Nephron (organoid): Measurements from ENCODE around the gene PRSS38.
"Not testable (repeated sequence)": the region's sequence is repeated elsewhere in the genome, so short reads cannot be mapped to it uniquely, and the experiment has no call there.

ENCODE experiments used
- H3K27ac Mint-ChIP-seq, 3 experiments: 2 replicates each; pipeline ENCODE4 v1.8.0; 2020; ENCODE audit warnings: mixed read lengths in 3 of 3, mild to moderate bottlenecking in 2 of 3, moderate library complexity in 1 of 3
- H3K27me3 Mint-ChIP-seq: 2 replicates; pipeline ENCODE4 v1.8.0; 2021; ENCODE audit warnings: low read depth, mild to moderate bottlenecking, moderate library complexity, mixed read lengths
- H3K36me3 Mint-ChIP-seq: 2 replicates; pipeline ENCODE4 v1.8.0; 2020; ENCODE audit warnings: low read depth, mixed read lengths
- H3K4me1 Mint-ChIP-seq: 2 replicates; pipeline ENCODE4 v1.8.0; 2020; ENCODE audit warnings: mixed read lengths
- H3K4me3 Mint-ChIP-seq, 3 experiments: 2 replicates each; pipeline ENCODE4 v1.8.0; 2020; ENCODE audit warnings: mild to moderate bottlenecking in 3 of 3, mixed read lengths in 3 of 3, moderate library complexity in 2 of 3
- H3K9me3 Mint-ChIP-seq: 2 replicates; pipeline ENCODE4 v1.8.0; 2020; ENCODE audit warnings: mixed read lengths
- TF ChIP-seq, protein P1 (sequence below), 3 experiments: fragments of 200-600 bp; sonication (generic); IDR thresholded peaks; one replicate each; pipeline ENCODE4 v1.5.0; 2021; ENCODE audit warnings: antibody characterized with exemption in 3 of 3; ENCODE audit not compliant: unreplicated experiment in 3 of 3

The PRSS38 gene

DNA sequence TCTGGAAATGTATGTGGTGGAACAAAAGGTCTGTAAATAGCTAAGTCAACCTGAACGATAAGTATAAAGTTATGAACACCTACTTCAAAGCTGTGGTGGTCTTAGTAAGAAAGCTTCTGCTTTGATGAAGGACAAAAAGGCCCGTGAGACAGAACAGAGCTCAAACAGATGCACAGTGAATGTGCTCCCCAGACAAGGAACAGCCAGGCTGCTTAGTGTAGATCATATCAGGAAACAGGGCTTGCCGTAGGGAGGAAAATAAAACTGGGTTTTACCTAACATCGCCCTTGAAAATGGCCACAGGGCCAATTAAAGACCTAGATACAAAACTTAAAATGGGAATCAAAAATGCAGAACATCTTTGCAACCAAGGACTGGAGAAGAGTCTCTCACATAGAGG lies 40.2 kb downstream of the PRSS38 start:
- TF ChIP-seq, protein P1, sequence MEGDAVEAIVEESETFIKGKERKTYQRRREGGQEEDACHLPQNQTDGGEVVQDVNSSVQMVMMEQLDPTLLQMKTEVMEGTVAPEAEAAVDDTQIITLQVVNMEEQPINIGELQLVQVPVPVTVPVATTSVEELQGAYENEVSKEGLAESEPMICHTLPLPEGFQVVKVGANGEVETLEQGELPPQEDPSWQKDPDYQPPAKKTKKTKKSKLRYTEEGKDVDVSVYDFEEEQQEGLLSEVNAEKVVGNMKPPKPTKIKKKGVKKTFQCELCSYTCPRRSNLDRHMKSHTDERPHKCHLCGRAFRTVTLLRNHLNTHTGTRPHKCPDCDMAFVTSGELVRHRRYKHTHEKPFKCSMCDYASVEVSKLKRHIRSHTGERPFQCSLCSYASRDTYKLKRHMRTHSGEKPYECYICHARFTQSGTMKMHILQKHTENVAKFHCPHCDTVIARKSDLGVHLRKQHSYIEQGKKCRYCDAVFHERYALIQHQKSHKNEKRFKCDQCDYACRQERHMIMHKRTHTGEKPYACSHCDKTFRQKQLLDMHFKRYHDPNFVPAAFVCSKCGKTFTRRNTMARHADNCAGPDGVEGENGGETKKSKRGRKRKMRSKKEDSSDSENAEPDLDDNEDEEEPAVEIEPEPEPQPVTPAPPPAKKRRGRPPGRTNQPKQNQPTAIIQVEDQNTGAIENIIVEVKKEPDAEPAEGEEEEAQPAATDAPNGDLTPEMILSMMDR (IDR thresholded peaks at IDR 0.05; ENCODE audit: unreplicated experiment in 3 of 3): no peak
- peaks cover 3% of the 10 kb centered on the region for H3K9me3 Mint-ChIP-seq
- peaks cover 4% of the 10 kb centered on the region for H3K27me3 Mint-ChIP-seq
- H3K4me3 Mint-ChIP-seq: no peak overlapping the region
- no peak overlapping the region for H3K27ac Mint-ChIP-seq
- no peaks in the 10 kb centered on the region for H3K4me1 Mint-ChIP-seq
- no peaks in the 10 kb centered on the region for H3K36me3 Mint-ChIP-seq

GRCh38 chr1:227856147-227856858 lies 40.8 kb downstream of the PRSS38 start:
- H3K27me3 Mint-ChIP-seq: peaks cover 4% of the 10 kb centered on the region
- peaks cover 3% of the 10 kb centered on the region for H3K9me3 Mint-ChIP-seq
- TF ChIP-seq, protein P1 (IDR thresholded peaks at IDR 0.05; ENCODE audit: unreplicated experiment in 3 of 3): no peak
- H3K27ac Mint-ChIP-seq: no peak overlapping the region
- no peak overlapping the region for H3K4me3 Mint-ChIP-seq
- H3K36me3 Mint-ChIP-seq: no peaks in the 10 kb centered on the region
- H3K4me1 Mint-ChIP-seq: no peaks in the 10 kb centered on the region

GRCh38 chr1:227864882-227865281 lies 49.4 kb downstream of the PRSS38 start:
- Mint-ChIP-seq H3K4me3 (no peak overlapping the region), H3K9me3 (peaks cover 19% of the 10 kb centered on the region), H3K36me3 (no peaks in the 10 kb centered on the region), H3K27ac (no peak overlapping the region), H3K4me1 (peaks cover 4% of the 10 kb centered on the region), H3K27me3 (peaks cover 12% of the 10 kb centered on the region)
- TF ChIP-seq, protein P1 (IDR thresholded peaks at IDR 0.05; ENCODE audit: unreplicated experiment in 3 of 3): no peak

GRCh38 chr1:227869279-227869842 lies 53.9 kb downstream of the PRSS38 start:
- H3K4me3 Mint-ChIP-seq: no peak overlapping the region
- H3K27ac Mint-ChIP-seq: no peak overlapping the region
- H3K4me1 Mint-ChIP-seq: peaks cover 4% of the 10 kb centered on the region
- H3K36me3 Mint-ChIP-seq: no peaks in the 10 kb centered on the region
- H3K27me3 Mint-ChIP-seq: peaks cover 14% of the 10 kb centered on the region
- H3K9me3 Mint-ChIP-seq: peaks cover 22% of the 10 kb centered on the region
- TF ChIP-seq, protein P1 (IDR thresholded peaks at IDR 0.05; ENCODE audit: unreplicated experiment in 3 of 3): no peak

DNA sequence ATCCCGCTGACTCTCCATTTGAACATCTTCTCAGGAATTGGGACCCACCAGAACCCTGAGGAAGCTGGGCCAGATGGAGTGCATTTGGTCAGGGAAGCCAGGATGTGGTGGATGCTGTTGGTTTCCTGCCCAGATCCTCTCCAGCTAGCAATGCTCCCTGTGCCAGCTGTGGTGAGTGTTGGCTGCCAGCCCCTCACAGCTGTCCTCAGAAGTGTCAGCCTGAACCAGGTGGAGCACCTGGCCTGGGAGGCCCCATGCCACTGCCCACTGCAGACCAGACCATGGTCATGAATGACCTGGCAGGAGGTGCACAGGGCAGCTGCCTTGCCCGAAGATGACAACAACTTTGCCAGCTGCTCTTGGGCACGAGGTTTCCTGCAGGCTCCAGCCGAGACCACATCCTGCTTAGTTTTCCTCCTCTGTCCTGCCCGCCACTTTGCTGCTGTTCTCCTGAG lies 54.4 kb downstream of the PRSS38 start:
- peaks cover 19% of the 10 kb centered on the region for H3K27me3 Mint-ChIP-seq
- TF ChIP-seq, protein P1 (IDR thresholded peaks at IDR 0.05; ENCODE audit: unreplicated experiment in 3 of 3): no peak
- no peaks in the 10 kb centered on the region for H3K36me3 Mint-ChIP-seq
- no peak overlapping the region for H3K27ac Mint-ChIP-seq
- H3K9me3 Mint-ChIP-seq: peaks cover 17% of the 10 kb centered on the region
- no peak overlapping the region for H3K4me3 Mint-ChIP-seq
- H3K4me1 Mint-ChIP-seq: peaks cover 4% of the 10 kb centered on the region

DNA sequence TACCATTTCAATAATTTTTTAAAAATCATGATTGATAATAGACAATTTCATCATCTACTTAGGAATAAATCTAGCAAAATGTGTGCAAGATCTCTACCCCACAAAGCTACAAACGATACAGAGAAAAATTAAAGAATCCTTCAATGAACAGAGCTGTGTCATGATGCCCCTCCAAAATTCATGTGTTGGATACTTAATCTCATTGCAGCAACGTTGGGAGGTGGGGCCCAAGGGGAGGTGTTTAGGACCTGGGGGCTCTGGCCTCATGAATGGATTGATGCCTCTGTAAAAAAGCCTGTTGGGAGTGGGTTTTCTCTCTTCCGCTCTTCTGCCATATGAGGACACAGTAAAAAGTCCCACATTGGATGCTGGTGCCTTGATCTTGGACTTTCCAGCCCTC lies 54.9 kb downstream of the PRSS38 start:
- Mint-ChIP-seq H3K36me3 (no peaks in the 10 kb centered on the region), H3K4me3 (no peak overlapping the region), H3K27me3 (peaks cover 24% of the 10 kb centered on the region), H3K9me3 (peaks cover 19% of the 10 kb centered on the region), H3K27ac (no peak overlapping the region), H3K4me1 (peaks cover 4% of the 10 kb centered on the region)
- TF ChIP-seq, protein P1 (IDR thresholded peaks at IDR 0.05; ENCODE audit: unreplicated experiment in 3 of 3): no peak

DNA sequence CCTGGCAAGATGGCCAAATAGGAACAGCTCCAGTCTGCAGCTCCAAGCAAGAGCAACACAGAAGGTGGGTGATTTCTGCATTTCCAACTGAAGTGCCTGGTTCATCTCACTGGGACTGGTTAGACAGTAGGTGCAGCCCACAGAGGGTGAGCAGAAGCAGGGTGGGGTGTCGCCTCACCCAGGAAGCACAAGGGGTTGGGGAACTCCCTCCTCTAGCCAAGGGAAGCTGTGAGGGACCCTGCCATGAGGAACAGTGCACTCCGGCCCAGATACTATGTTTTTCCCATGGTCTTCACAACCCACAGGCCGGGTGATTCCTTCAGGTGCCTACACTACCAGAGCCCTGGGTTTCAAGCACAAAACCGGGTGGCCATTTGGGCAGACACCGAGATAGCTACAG lies 56.4 kb downstream of the PRSS38 start:
- not testable (repeated sequence) for H3K36me3 Mint-ChIP-seq, H3K4me3 Mint-ChIP-seq, H3K27ac Mint-ChIP-seq, H3K4me1 Mint-ChIP-seq
- Mint-ChIP-seq H3K9me3 (peaks cover 19% of the 10 kb centered on the region), H3K27me3 (peaks cover 34% of the 10 kb centered on the region)

DNA sequence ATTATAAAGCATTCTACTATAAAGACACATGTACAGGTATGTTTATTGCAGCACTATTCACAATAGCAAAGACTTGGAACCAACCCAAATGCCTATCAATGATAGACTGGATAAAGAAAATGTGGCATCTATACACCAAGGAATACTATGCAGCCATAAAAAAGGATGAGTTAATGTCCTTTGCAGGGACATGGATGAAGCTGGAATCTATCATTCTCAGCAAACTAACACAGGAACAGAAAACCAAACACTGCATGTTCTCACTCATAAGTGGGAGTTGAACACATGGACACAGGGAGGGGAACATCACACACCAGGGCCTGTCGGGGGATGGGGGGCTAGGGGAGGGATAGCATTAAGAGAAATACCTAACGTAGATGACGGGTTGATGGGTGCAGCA lies 62.3 kb downstream of the PRSS38 start:
- peaks cover 34% of the 10 kb centered on the region for H3K27me3 Mint-ChIP-seq
- H3K27ac Mint-ChIP-seq, H3K36me3 Mint-ChIP-seq, H3K4me3 Mint-ChIP-seq, H3K4me1 Mint-ChIP-seq: not testable (repeated sequence)
- H3K9me3 Mint-ChIP-seq: peaks cover 11% of the 10 kb centered on the region
